Choroid plexus epithelial cell (primary cell): ENCODE results near the gene DHFR.

ENCODE experiments used
- DNase-seq: peaks from one replicate; pipeline ENCODE4 v3.0.0-alpha.2; 2010; ENCODE audit warnings: low read depth
- H3K4me3 ChIP-seq: 2 replicates; pipeline ENCODE4 v1.5.1; 2011; ENCODE audit warnings: low read depth, mild to moderate bottlenecking, control low read depth, low read length, moderate library complexity
- CTCF ChIP-seq: conservative IDR thresholded peaks from 2 replicates; pipeline ENCODE4 v1.5.1; 2011; ENCODE audit warnings: low read depth, mild to moderate bottlenecking, control low read depth, inconsistent platforms, low read length, moderate library complexity

The DHFR gene

GRCh38 chr5:80619086-80619485 lies 35.7 kb downstream of the DHFR start:
- no peak overlapping the region for H3K4me3 ChIP-seq
- no peak for DNase-seq
- TF ChIP-seq CTCF = no peak

- no peak for DNase-seq
- TF ChIP-seq CTCF = no peak
- H3K4me3 ChIP-seq = no peak overlapping the region
Measured at GRCh38 chr5:80618438-80618837, 36.3 kb downstream of the DHFR start.

GRCh38 chr5:80615266-80615914 lies 39.4 kb downstream of the DHFR start:
- no peak for DNase-seq
- no peak overlapping the region for H3K4me3 ChIP-seq
- no peak for TF ChIP-seq CTCF

DNA sequence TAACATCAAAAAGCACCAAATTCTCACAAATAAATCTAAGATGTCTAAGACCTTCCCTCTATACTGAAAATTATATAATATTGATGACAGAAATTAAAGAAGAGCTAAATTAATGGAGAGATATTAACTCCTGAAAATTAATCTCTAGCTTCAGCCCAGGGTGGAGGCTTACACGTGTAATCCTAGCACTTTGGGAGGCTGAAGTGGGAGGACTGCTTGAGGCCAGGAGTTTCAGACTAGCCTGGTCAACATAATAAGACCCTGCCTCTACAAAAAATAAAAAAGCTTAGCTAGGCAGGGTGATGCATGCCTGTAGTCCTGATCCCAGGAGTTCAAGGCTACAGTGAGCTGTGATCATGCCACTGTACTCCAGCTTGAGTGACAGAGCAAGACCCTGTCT lies 45.1 kb downstream of the DHFR start:
- H3K4me3 ChIP-seq = no peak overlapping the region
- no peak for DNase-seq
- no peak for TF ChIP-seq CTCF

- no peak for DNase-seq
- H3K4me3 ChIP-seq = no peak overlapping the region
- TF ChIP-seq CTCF = no peak
Measured at GRCh38 chr5:80608731-80609130, 46.1 kb downstream of the DHFR start.

- no peak overlapping the region for H3K4me3 ChIP-seq
- no peak for TF ChIP-seq CTCF
- no peak for DNase-seq
Measured at GRCh38 chr5:80607832-80608231, 47.0 kb downstream of the DHFR start.

GRCh38 chr5:80607343-80607742 lies 47.4 kb downstream of the DHFR start:
- H3K4me3 ChIP-seq = no peak overlapping the region
- no peak for DNase-seq
- TF ChIP-seq CTCF = no peak
